IMR-90 (cell line): ENCODE data around the gene IGSF3. TPM values are rescaled to one million over a fixed set of nuclear protein-coding genes. Genes with fewer than 3 reads are reported as not detected.
A peak's percentile ranks its signal among the peaks of the same experiment; 100 is the strongest.

Source experiments
- ATAC-seq: fragments of 200-7000 bp; cut with Tn5 transposase; 2 replicates; pipeline ENCODE4 v1.9.1; 2020; ENCODE audit warnings: low read depth, mild to moderate bottlenecking, moderate library complexity
- Bru-seq: library from RNA; stranded (reverse); fragments of 400-500 nt; gene quantifications from one replicate; lab custom pipeline; 2021; lab: Mats Ljungman, UMichigan
- BruChase-seq, 2 experiments: library from RNA; stranded (reverse); fragments of 400-500 nt; gene quantifications; one replicate each; lab custom pipeline; 2021; lab: Mats Ljungman, UMichigan
- BruUV-seq: library from RNA; stranded (reverse); fragments of 400-500 nt; replicated peaks from 2 replicates; lab custom pipeline; 2021; lab: Mats Ljungman, UMichigan
- CTCF ChIA-PET: fragments of 300-600 bp; formaldehyde crosslinking; extraction: SDS; loops from one replicate; lab custom pipeline; 2021; ENCODE audit warnings: antibody characterized with exemption; lab: Yijun Ruan, JAX
- POLR2A ChIA-PET: fragments of 300-600 bp; sonication (Branson Sonifier 250); formaldehyde crosslinking; loops from one replicate; lab custom pipeline; 2022; ENCODE audit warnings: antibody characterized with exemption; ENCODE audit not compliant: unreplicated experiment; lab: Charles Lee
- DNase-seq: peaks from one replicate; pipeline ENCODE4 v3.0.0; 2013
- H2AFZ ChIP-seq: replicated peaks from 2 replicates; pipeline ENCODE3; 2013; ENCODE audit warnings: low read length, mild to moderate bottlenecking; ENCODE audit not compliant: poor library complexity
- H2AK5ac ChIP-seq: 2 replicates; pipeline ENCODE4 v1.6.1; 2013; ENCODE audit warnings: low read depth, low read length, inconsistent platforms
- H2AK9ac ChIP-seq: replicated peaks from 2 replicates; pipeline ENCODE3; 2013; ENCODE audit warnings: mild to moderate bottlenecking, low read depth, low read length, moderate library complexity; ENCODE audit not compliant: poor library complexity
- H2BK120ac ChIP-seq: 2 replicates; pipeline ENCODE4 v1.6.1; 2013; ENCODE audit warnings: low read depth, low read length, inconsistent platforms
- H2BK15ac ChIP-seq: 3 replicates; pipeline ENCODE4 v1.6.1; 2013; ENCODE audit warnings: low read depth, low read length, inconsistent platforms
- H2BK20ac ChIP-seq: 2 replicates; pipeline ENCODE4 v1.6.1; 2013; ENCODE audit warnings: low read depth, mild to moderate bottlenecking, inconsistent platforms, low read length, moderate library complexity
- H2BK5ac ChIP-seq: 2 replicates; pipeline ENCODE4 v1.6.1; 2013; ENCODE audit warnings: mild to moderate bottlenecking, low read depth, low read length, inconsistent platforms; ENCODE audit not compliant: poor library complexity, severe bottlenecking
- H3K14ac ChIP-seq: replicated peaks from 2 replicates; pipeline ENCODE4 v1.6.1; 2013; ENCODE audit warnings: low read depth, low read length, inconsistent platforms
- H3K18ac ChIP-seq: 2 replicates; pipeline ENCODE4 v1.6.1; 2013; ENCODE audit warnings: low read depth, low read length, control low read depth
- H3K23ac ChIP-seq: 2 replicates; pipeline ENCODE4 v1.6.1; 2013; ENCODE audit warnings: low read depth, low read length, inconsistent platforms
- H3K27ac ChIP-seq: 2 replicates; pipeline ENCODE4 v1.5.1; 2013; ENCODE audit warnings: mild to moderate bottlenecking, control low read depth, low read length; ENCODE audit not compliant: insufficient read depth
- H3K27me3 ChIP-seq: 2 replicates; pipeline ENCODE4 v1.6.1; 2013; ENCODE audit warnings: low read length; ENCODE audit not compliant: control insufficient read depth, insufficient read depth
- H3K36me3 ChIP-seq: 2 replicates; pipeline ENCODE4 v1.6.1; 2013; ENCODE audit warnings: low read length, mixed read lengths; ENCODE audit not compliant: control insufficient read depth, insufficient read depth
- H3K4ac ChIP-seq: 2 replicates; pipeline ENCODE4 v1.6.1; 2013; ENCODE audit warnings: low read depth, low read length, inconsistent platforms
- H3K4me1 ChIP-seq: 2 replicates; pipeline ENCODE4 v1.6.1; 2013; ENCODE audit warnings: low read length, mixed read lengths; ENCODE audit not compliant: control insufficient read depth, insufficient read depth
- H3K4me2 ChIP-seq: 2 replicates; pipeline ENCODE4 v1.6.1; 2013; ENCODE audit warnings: low read depth, mild to moderate bottlenecking, control low read depth, low read length, moderate library complexity
- H3K4me3 ChIP-seq: 2 replicates; pipeline ENCODE4 v1.5.1; 2013; ENCODE audit warnings: low read depth, mild to moderate bottlenecking, control low read depth, low read length, moderate library complexity; ENCODE audit not compliant: insufficient read depth
- H3K56ac ChIP-seq: 2 replicates; pipeline ENCODE4 v1.6.1; 2013; ENCODE audit warnings: low read length, inconsistent platforms; ENCODE audit not compliant: insufficient read depth; ENCODE audit errors: extremely low read depth
- H3K79me1 ChIP-seq, 2 experiments: 2 replicates each; pipeline ENCODE4 v1.6.1; 2013; ENCODE audit warnings: low read length in 2 of 2, inconsistent platforms in 1 of 2, low read depth in 1 of 2
- H3K9ac ChIP-seq: 2 replicates; pipeline ENCODE4 v1.6.1; 2013; ENCODE audit warnings: low read depth, low read length, control low read depth
- H3K9me1 ChIP-seq: 2 replicates; pipeline ENCODE4 v1.6.1; 2013; ENCODE audit warnings: low read length, inconsistent platforms; ENCODE audit not compliant: insufficient read depth
- H3K9me3 ChIP-seq: 2 replicates; pipeline ENCODE4 v1.6.1; 2013; ENCODE audit warnings: low read length; ENCODE audit not compliant: control insufficient read depth, insufficient read depth
- H4K20me1 ChIP-seq: 2 replicates; pipeline ENCODE4 v1.6.1; 2013; ENCODE audit warnings: low read length, inconsistent platforms; ENCODE audit not compliant: insufficient read depth
- H4K5ac ChIP-seq: 2 replicates; pipeline ENCODE4 v1.6.1; 2013; ENCODE audit warnings: mild to moderate bottlenecking, low read depth, low read length, control low read depth
- H4K8ac ChIP-seq, 2 experiments: 2 replicates each; pipeline ENCODE4 v1.6.1; 2013; ENCODE audit warnings: low read depth in 2 of 2, low read length in 2 of 2, control low read depth in 1 of 2, inconsistent platforms in 1 of 2
- H4K91ac ChIP-seq: 2 replicates; pipeline ENCODE4 v1.6.1; 2013; ENCODE audit warnings: low read depth, low read length, inconsistent platforms; ENCODE audit not compliant: insufficient read depth
- BHLHE40 ChIP-seq: fragments of 150-350 bp; IDR thresholded peaks from 2 replicates; pipeline ENCODE4 v1.6.1; 2016; ENCODE audit warnings: mild to moderate bottlenecking, low read depth, low read length
- CEBPB ChIP-seq: IDR thresholded peaks from 2 replicates; pipeline ENCODE4 v1.6.1; 2012; ENCODE audit warnings: low read depth, low read length, improper control_type of control experiment
- CHD1 ChIP-seq: IDR thresholded peaks from 2 replicates; pipeline ENCODE4 v1.6.1; 2012; ENCODE audit warnings: low read depth, low read length, improper control_type of control experiment
- CTCF ChIP-seq: conservative IDR thresholded peaks from 2 replicates; pipeline ENCODE4 v1.5.1; 2012; ENCODE audit warnings: mild to moderate bottlenecking, low read depth, low read length, improper control_type of control experiment
- ELK1 ChIP-seq: fragments of 150-350 bp; IDR thresholded peaks from 2 replicates; pipeline ENCODE4 v1.6.1; 2016; ENCODE audit warnings: low read depth, mild to moderate bottlenecking, low read length, moderate library complexity, borderline replicate concordance
- FOS ChIP-seq: fragments of 150-350 bp; IDR thresholded peaks from 2 replicates; pipeline ENCODE4 v1.6.1; 2016; ENCODE audit warnings: low read depth, low read length
- MAFK ChIP-seq: IDR thresholded peaks from 2 replicates; pipeline ENCODE4 v1.6.1; 2012; ENCODE audit warnings: low read depth, low read length, improper control_type of control experiment
- MAZ ChIP-seq: IDR thresholded peaks from 2 replicates; pipeline ENCODE4 v1.6.1; 2012; ENCODE audit warnings: low read depth, mild to moderate bottlenecking, low read length, improper control_type of control experiment, moderate library complexity, borderline replicate concordance
- MXI1 ChIP-seq: IDR thresholded peaks from 2 replicates; pipeline ENCODE4 v1.6.1; 2012; ENCODE audit warnings: low read depth, mild to moderate bottlenecking, low read length, moderate library complexity, borderline replicate concordance
- NFE2L2 ChIP-seq: fragments of 150-350 bp; IDR thresholded peaks from 2 replicates; pipeline ENCODE4 v1.6.1; 2016; ENCODE audit warnings: low read depth, mild to moderate bottlenecking, low read length
- POLR2A ChIP-seq: IDR thresholded peaks from 2 replicates; pipeline ENCODE4 v1.6.1; 2012; ENCODE audit warnings: mild to moderate bottlenecking, low read depth, low read length
- RAD21 ChIP-seq: IDR thresholded peaks from 2 replicates; pipeline ENCODE4 v1.6.1; 2012; ENCODE audit warnings: low read length, improper control_type of control experiment
- RCOR1 ChIP-seq: IDR thresholded peaks from 2 replicates; pipeline ENCODE4 v1.6.1; 2012; ENCODE audit warnings: mild to moderate bottlenecking, low read length, improper control_type of control experiment; ENCODE audit not compliant: insufficient replicate concordance
- RFX5 ChIP-seq: IDR thresholded peaks from 2 replicates; pipeline ENCODE4 v1.8.0; 2012; ENCODE audit warnings: low read depth, mild to moderate bottlenecking, low read length, moderate library complexity
- USF2 ChIP-seq: fragments of 150-350 bp; IDR thresholded peaks from 2 replicates; pipeline ENCODE4 v1.6.1; 2017; ENCODE audit warnings: mild to moderate bottlenecking, antibody characterized with exemption, low read length, low read depth
- WGBS, 2 experiments: methylation state at CpG; one replicate each; pipeline versions ENCODE4 v1.1.5 to v1.1.7; 2013; ENCODE audit warnings: missing lambda C conversion rate in 2 of 2; ENCODE audit not compliant: insufficient read length in 1 of 2; ENCODE audit errors: extremely low coverage in 2 of 2; 5-methylcytosine and 5-hydroxymethylcytosine counted together
- dilution Hi-C: fragments of 300-500 bp; cut with HindIII; formaldehyde crosslinking; loops from one replicate; pipeline ENCODE4 v1.14.3; 2018; ENCODE audit warnings: low sequenced_read_pairs; ENCODE audit not compliant: unreplicated experiment
- in situ Hi-C: fragments of 300-500 bp; cut with MboI; formaldehyde crosslinking; loops from 3 replicates; pipeline ENCODE4 v1.14.3; 2019; ENCODE audit warnings: low sequenced_read_pairs, inconsistent platforms, mixed read lengths
- intact Hi-C: fragments of 100-400 bp; cut with micrococcal nuclease; formaldehyde crosslinking; loops from 2 replicates; pipeline ENCODE4 v1.10.0; 2022
- long read RNA-seq: library from polyadenylated mRNA; unstranded; transcript quantifications from one replicate; pipeline ENCODE4 v2.0.0, GENCODE V29; 2021; ENCODE audit not compliant: unreplicated experiment
- polyA plus RNA-seq, 3 experiments: library from polyadenylated mRNA; depleted of rRNA; stranded (reverse); fragments of >200 nt; gene quantifications; 2 replicates each; pipeline ENCODE4 v1.2.3, GENCODE V29; 2012; ENCODE audit warnings: low replicate concordance in 1 of 3
- total RNA-seq: library from RNA; depleted of rRNA; stranded (reverse); fragments of >200 nt; gene quantifications from 2 replicates; pipeline ENCODE4 v1.2.3, GENCODE V29; 2012; rRNA removed

IGSF3 gene
- total RNA-seq, result under 0.01 TPM in 2 replicates
- polyA plus RNA-seq (2012; rRNA removed), result 0.02 and 0.03 TPM in 2 replicates
- polyA plus RNA-seq (2012; cell fraction: cytosol; rRNA removed), result 0.03 and 0.04 TPM in 2 replicates
- 0.01 and 0.06 TPM in 2 replicates for polyA plus RNA-seq (2012; cell fraction: nucleus; rRNA removed; ENCODE audit: low replicate concordance)
- Bru-seq, nascent RNA, result percentile 15 among the genes with signal in this experiment
- percentile 18 among the genes with signal in this experiment for BruChase-seq, experiment 1, labeled RNA remaining after a 6-hour chase
- percentile 14 among the genes with signal in this experiment for BruChase-seq, experiment 2, labeled RNA remaining after a 2-hour chase
- long read RNA-seq, result 0 reads

- dilution Hi-C loops, result no loop called here
- no peak within 1 kb of the TSS for H3K14ac ChIP-seq
- H3K4me1 ChIP-seq, result no peaks in the 10 kb centered on the region
- peak within 1 kb of the TSS; percentile 53 for H3K4me2 ChIP-seq
- no peak within 1 kb of the TSS for H2BK15ac ChIP-seq
- CTCF ChIA-PET, result no interaction called here
- ATAC-seq (peak; percentile 92), DNase-seq (peak; percentile 5)
- H2BK20ac ChIP-seq, result no peak within 1 kb of the TSS
- no peak within 1 kb of the TSS for H4K5ac ChIP-seq
- H3K79me1 ChIP-seq, result no peaks in the 10 kb centered on the region
- H4K91ac ChIP-seq, result no peak within 1 kb of the TSS
- no peaks in the 10 kb centered on the region for H3K9me1 ChIP-seq
- no peak within 1 kb of the TSS for H2AK9ac ChIP-seq
- H3K23ac ChIP-seq, result no peak within 1 kb of the TSS
- H4K8ac ChIP-seq, result no peak within 1 kb of the TSS
- H2BK5ac ChIP-seq, result no peak within 1 kb of the TSS
- H3K36me3 ChIP-seq, result no peaks in the 10 kb centered on the region
- peaks cover 30% of the 10 kb centered on the region for H3K27me3 ChIP-seq
- H2BK120ac ChIP-seq, result no peak within 1 kb of the TSS
- no peak within 1 kb of the TSS for H3K4ac ChIP-seq
- no peaks in the 10 kb centered on the region for H4K20me1 ChIP-seq
- peak within 1 kb of the TSS; percentile 73 for H2AFZ ChIP-seq
- no peak within 1 kb of the TSS for H2AK5ac ChIP-seq
- peak within 1 kb of the TSS; percentile 17; the same call in 1 of the 2 replicates for H3K4me3 ChIP-seq
- in situ Hi-C loops, result no loop called here
- POLR2A ChIA-PET, result no interaction called here
- no peaks in the 10 kb centered on the region for H3K9me3 ChIP-seq
- intact Hi-C loops, result no loop called here
- TF ChIP-seq POLR2A, result no peak
- TF ChIP-seq CTCF, result no peak
- no peak for TF ChIP-seq RCOR1
- TF ChIP-seq NFE2L2, result no peak
- TF ChIP-seq CHD1, result no peak
- TF ChIP-seq BHLHE40, result no peak
- no peak; the same call in 1 of the 2 replicates for TF ChIP-seq MAZ
- TF ChIP-seq MXI1, result no peak
- no peak for TF ChIP-seq FOS
- no peak for TF ChIP-seq RAD21
- no peak for TF ChIP-seq CEBPB
- TF ChIP-seq USF2, result no peak
- no peak for TF ChIP-seq ELK1
- no peak for TF ChIP-seq MAFK
- TF ChIP-seq RFX5, result no peak
- no peak within 1 kb of the TSS for H3K9ac ChIP-seq
- WGBS, 2 experiments, result 2% methylated on average over 41 of the region's 58 CpGs; no CpG with 5 or more reads in 1 of the 2 experiments
- no TSS peak for BruUV-seq
- no peak within 1 kb of the TSS for H3K27ac ChIP-seq
- H3K18ac ChIP-seq, result no peak within 1 kb of the TSS
- H3K56ac ChIP-seq, result no peak within 1 kb of the TSS
Observed at GRCh38 chr1:116667575-116668105, at the start of gene IGSF3. TSS of gene IGSF3 (minus strand) at chr1:116667733. CDS start at chr1:116666326, 1,407 bp downstream.
